T47D (cell line): ENCODE measurements around the gene KLHL1.
A peak's percentile ranks its signal among the peaks of the same experiment; 100 is the strongest.
"Not testable (repeated sequence)": the region's sequence is repeated elsewhere in the genome, so short reads cannot be mapped to it uniquely, and the experiment has no call there.

Experiments used
- DNase-seq, 2 experiments: peaks; one replicate each; pipeline versions ENCODE4 v3.0.0 to v3.0.0-alpha.2; 2011 to 2012; ENCODE audit warnings: low read depth in 1 of 2, low spot score in 1 of 2
- JUND ChIP-seq: IDR thresholded peaks from 2 replicates; pipeline ENCODE4 v1.6.1; 2012; ENCODE audit warnings: low read depth
- in situ Hi-C: cut with HindIII; loops from 2 replicates; pipeline ENCODE4 v1.10.0; 2016; ENCODE audit warnings: low sequenced_read_pairs, low pct_unique_long_range_greater_than_20kb

The KLHL1 gene

GRCh38 chr13:70108356-70109105, at the start of gene KLHL1:
KLHL1 (minus strand) TSS chr13:70108452; CDS start chr13:70107699, 753 bp downstream.
- no peak for DNase-seq
- in situ Hi-C loops: no loop called here
- TF ChIP-seq JUND: no peak

DNA sequence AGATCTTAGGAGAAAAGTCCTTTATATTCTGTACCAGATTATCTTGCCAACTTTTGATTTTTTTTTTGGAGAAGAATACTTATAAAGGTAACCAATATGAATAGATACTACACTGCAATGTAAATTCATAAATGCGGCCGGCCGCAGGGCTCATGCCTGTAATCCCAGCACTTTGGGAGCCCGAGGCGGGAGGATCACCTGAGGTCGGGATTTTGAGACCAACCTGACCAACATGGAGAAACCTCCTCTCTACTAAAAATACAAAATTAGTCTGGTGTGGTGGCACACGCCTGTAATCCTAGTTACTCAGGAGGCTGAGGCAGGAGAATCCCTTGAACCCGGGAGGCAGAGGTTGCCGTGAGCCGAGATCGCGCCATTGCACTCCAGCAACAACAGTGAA, 34.4 kb upstream of the KLHL1 start:
- DNase-seq, in situ Hi-C loops: not testable (repeated sequence)

DNA sequence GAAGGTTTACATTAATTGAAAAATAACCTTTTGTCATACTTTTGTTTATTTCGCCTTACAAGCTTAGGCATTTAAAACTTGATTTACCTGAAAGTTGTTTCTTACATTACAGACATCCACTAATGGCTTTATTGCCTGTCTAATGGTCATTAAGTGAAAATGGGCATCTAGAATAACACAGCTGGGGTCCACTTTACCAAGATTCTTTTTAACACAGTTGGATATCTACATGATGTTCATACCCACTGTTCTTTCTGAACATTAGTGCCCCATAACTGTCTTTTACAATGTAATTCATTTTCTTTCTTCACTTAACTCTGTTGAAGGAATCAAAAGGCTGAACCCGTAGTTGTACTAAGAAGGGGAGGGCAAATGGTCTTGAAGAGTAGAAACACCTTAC, 19.8 kb upstream of the KLHL1 start:
- no peak for DNase-seq
- TF ChIP-seq JUND: no peak
- in situ Hi-C loops: no loop called here

GRCh38 chr13:70125693-70126092, 17.4 kb upstream of the KLHL1 start:
- TF ChIP-seq JUND: no peak
- in situ Hi-C loops: no loop called here
- DNase-seq: no peak

DNA sequence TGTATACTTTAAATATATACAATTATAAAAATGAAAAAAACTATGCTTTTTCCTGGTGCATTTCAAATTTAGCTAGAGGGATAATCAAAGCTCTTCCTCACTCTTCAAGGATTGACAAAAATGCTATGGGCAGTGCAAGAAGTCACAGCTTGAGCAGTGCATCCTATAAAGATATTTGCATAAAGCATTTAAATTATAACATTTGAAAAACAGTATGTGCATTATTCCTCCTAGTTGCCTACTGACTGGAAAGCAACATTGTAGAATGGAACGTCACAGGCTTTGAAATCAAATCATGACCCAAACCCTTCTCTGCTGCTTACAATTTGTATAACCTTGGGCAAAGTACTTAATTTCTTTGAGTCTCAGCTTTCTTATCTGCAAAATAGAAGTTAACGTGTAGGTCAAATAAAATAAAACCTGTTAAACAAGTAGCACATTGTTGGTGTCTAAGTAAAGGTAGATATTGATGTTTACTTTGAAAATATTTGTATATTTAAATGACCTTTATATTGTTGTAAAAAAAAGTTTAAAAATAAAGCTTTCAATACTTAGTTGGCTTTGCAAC, 9.2 kb upstream of the KLHL1 start:
- no peak for TF ChIP-seq JUND
- no peak for DNase-seq
- in situ Hi-C loops: no loop called here

- TF ChIP-seq JUND: no peak
- DNase-seq: no peak
- in situ Hi-C loops: no loop called here
Observed at GRCh38 chr13:70107498-70108281, 562 bp downstream of the KLHL1 start, which contains the start of gene ATXN8OS. ATXN8OS (plus strand) TSS chr13:70107826.

- DNase-seq: no peak
- in situ Hi-C loops: no loop called here
- no peak for TF ChIP-seq JUND
Observed at GRCh38 chr13:70107125-70107497, 1.1 kb downstream of the KLHL1 start.

DNA sequence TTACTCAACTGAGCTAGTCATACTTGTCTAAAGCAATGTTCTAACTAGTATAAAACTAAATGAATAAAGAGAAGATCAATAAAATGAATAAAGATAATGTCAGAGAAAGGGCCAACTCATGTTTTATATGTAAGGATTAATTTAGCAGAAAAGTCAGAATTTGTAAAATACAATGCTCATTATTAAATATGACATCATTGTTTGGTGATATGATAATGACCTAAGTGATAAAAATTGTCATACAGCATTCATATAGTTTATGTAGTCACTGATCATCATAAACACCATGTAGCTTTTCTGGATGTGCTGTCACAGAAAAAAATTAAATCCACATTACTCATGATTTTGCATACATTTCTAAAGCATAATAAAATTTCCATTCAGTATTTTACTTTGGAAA, 3.8 kb downstream of the KLHL1 start:
- no peak for TF ChIP-seq JUND
- in situ Hi-C loops: no loop called here
- no peak for DNase-seq

GRCh38 chr13:70098669-70099068, 9.6 kb downstream of the KLHL1 start:
- in situ Hi-C loops: no loop called here
- TF ChIP-seq JUND: no peak
- peak in 1 of 2 experiments; percentile 29 for DNase-seq

- in situ Hi-C loops: no loop called here
- DNase-seq: no peak
- no peak for TF ChIP-seq JUND
Observed at GRCh38 chr13:70090036-70090723, 18.1 kb downstream of the KLHL1 start.

DNA sequence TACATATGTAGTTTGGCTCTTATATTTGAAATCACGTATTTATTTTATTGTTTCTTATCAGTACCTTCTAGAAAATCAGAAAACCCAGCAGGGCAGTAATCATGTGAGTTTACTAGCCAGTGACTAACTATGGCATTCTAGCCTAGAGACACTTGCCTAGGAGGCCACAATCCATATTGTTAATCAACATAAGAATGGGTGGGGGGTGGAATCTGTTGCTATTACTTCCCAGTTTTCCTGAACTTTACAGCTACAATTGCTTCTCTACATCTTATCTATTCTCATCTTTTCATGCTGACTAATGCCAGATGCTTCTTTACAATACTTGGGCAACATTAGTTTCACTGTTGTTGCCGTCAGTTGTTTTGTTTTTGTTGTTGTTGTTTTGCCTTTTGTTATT, 19.3 kb downstream of the KLHL1 start:
- in situ Hi-C loops: no loop called here
- no peak for TF ChIP-seq JUND
- no peak for DNase-seq

- no peak for TF ChIP-seq JUND
- in situ Hi-C loops: no loop called here
Observed at GRCh38 chr13:70087247-70087646, 21.0 kb downstream of the KLHL1 start.

More at GRCh38 chr13:70087247-70087646, 21.0 kb downstream of the KLHL1 start:
- DNase-seq: no peak
